ENCODE results near the gene B4GAT1. TPM values are rescaled to one million over a fixed set of nuclear protein-coding genes. Genes with fewer than 3 reads are reported as not detected.

The B4GAT1 gene
- total and polyA plus RNA-seq, 9 of the 15 experiments (the other 6 are each of a cell fraction or from before 2014, with no cell fraction given) = 0.86 to 9.5 (median 3.8) TPM

DNA sequence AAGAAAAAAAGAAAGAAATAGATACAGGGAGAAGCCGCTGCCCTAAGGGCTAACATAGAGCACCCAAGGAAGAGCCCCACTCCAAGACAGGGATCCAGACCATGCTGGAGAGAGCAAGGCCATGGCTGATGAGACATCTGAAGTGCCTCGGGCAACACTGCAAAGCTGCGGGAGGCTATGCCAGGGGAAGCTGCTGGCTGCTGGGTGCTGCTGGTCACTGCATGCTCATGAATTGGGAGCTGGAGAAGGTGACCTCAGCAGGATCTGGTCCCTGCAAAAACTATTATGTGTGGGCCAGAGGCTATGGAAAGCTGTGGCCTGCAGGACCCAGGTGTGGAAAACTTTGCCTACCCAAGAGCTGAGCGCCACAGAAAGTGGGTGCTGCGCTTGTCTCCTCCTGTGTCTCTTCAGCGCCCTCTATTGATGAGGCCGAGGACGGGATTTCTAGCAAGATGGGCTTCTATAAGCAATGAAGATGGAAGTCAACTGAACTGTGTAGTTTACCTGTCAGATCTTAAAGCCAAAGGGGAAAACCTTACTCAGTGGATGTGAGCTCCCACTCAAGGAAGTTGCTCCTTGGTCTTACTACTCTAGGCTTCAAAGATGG lies 41.5 kb upstream of the B4GAT1 start:
- FAIRE-seq (peak; percentile 76), ATAC-seq (peak; percentile 87), DNase-seq (ENCODE audit: extremely low read depth in 1 of 4, low spot score in 3 of 4) (peak; percentile 44 to 85 (median 60))
- no TSS peak for BruUV-seq (replicated peaks)
- Histone ChIP-seq H2AFZ (ENCODE audit: low read depth, low read length) (no peak overlapping the region), H3K4me3 (no peak overlapping the region), H3K36me3 (ENCODE audit: control insufficient read depth, insufficient read depth, low read length) (no peaks in the 10 kb centered on the region), H3K4me2 (ENCODE audit: insufficient read depth, low read length) (no peak overlapping the region), H3K27me3 (ENCODE audit: control insufficient read depth in 2 of 2, insufficient read depth in 2 of 2, low read length in 2 of 2) (peaks cover 4 to 9% of the 10 kb centered on the region in 2 experiments; a peak in 2 of 5 replicates), H3K9me3 (replicated peaks; ENCODE audit: control insufficient read depth, insufficient read depth, low read depth, low read length) (no peaks in the 10 kb centered on the region), H3K4me1 (replicated peaks in 1 of 2; ENCODE audit: control insufficient read depth in 2 of 2, insufficient read depth in 2 of 2, low read length in 2 of 2) (no peaks in the 10 kb centered on the region; a peak in 1 of 5 replicates), H4K20me1 (replicated peaks; ENCODE audit: control insufficient read depth, insufficient read depth, low read length) (no peaks in the 10 kb centered on the region), H3K27ac (ENCODE audit: extremely low read depth, low read depth, low read length) (no peak overlapping the region), H3K9ac (ENCODE audit: insufficient read depth in 1 of 2, low read depth in 2 of 2, low read length in 2 of 2) (no peak overlapping the region), H3K9me1 (ENCODE audit: control insufficient read depth, insufficient read depth, low read length) (no peaks in the 10 kb centered on the region), H3K79me2 (ENCODE audit: control insufficient read depth, insufficient read depth, low read length) (no peaks in the 10 kb centered on the region)
- CTCF ChIA-PET (ENCODE audit: low intra/inter-chr PET ratio) = interaction anchor here (0.7 to 1.6 kb wide), 3 partner anchors 17 to 106 kb away, joined by 3 to 6 read pairs (median 3); partner anchors contain the start of gene SLC29A2
- in situ Hi-C loops (cut with MboI) = no loop called here
- POLR2A ChIA-PET = interaction anchor here (1.1 kb wide), 1 partner anchor 26 kb away, joined by 3 read pairs; no protein-coding TSS in a partner anchor
- intact Hi-C loops (cut with micrococcal nuclease) = loop anchor here (2.0 kb wide), 1 partner anchor 76 kb away; no protein-coding TSS in a partner anchor
- 16% methylated on average over 7 of the region's 8 CpGs for WGBS (ENCODE audit: insufficient coverage, low coverage, missing lambda C conversion rate)
- TF ChIP-seq STAG1 (CRISPR knock-in tag; IDR thresholded peaks at IDR 0.05; ENCODE audit: borderline replicate concordance) (peak; percentile 15; the same call in 1 of the 2 replicates), ZNF124 (CRISPR knock-in tag; IDR thresholded peaks at IDR 0.05) (no peak), CREM (IDR thresholded peaks at IDR 0.05; ENCODE audit: low read depth) (0 out of 2 replicates have a peak, but pooled peaks have one; percentile 19), ZNF785 (CRISPR knock-in tag; IDR thresholded peaks at IDR 0.05) (no peak), RB1 (IDR thresholded peaks at IDR 0.05; ENCODE audit: low read depth) (0 out of 2 replicates have a peak, but pooled peaks have one; percentile 27), RAD21 (CRISPR knock-in tag; conservative IDR thresholded peaks at IDR 0.05 in 1 of 2, IDR thresholded peaks at IDR 0.05 in 1 of 2) (peak; percentile 41 to 67), ZNF347 (CRISPR knock-in tag; IDR thresholded peaks at IDR 0.05; ENCODE audit: low read depth) (no peak), SMARCE1 (IDR thresholded peaks at IDR 0.05) (peak; percentile 33; the same call in 1 of the 2 replicates), SMARCA4 (IDR thresholded peaks at IDR 0.05) (peak; percentile 67; the same call in 1 of the 2 replicates), EHMT2 (IDR thresholded peaks at IDR 0.05) (peak; percentile 47; the same call in 1 of the 2 replicates), L3MBTL2 (IDR thresholded peaks at IDR 0.05) (0 out of 2 replicates have a peak, but pooled peaks have one; percentile 13)
- TF ChIP-seq, protein P1, sequence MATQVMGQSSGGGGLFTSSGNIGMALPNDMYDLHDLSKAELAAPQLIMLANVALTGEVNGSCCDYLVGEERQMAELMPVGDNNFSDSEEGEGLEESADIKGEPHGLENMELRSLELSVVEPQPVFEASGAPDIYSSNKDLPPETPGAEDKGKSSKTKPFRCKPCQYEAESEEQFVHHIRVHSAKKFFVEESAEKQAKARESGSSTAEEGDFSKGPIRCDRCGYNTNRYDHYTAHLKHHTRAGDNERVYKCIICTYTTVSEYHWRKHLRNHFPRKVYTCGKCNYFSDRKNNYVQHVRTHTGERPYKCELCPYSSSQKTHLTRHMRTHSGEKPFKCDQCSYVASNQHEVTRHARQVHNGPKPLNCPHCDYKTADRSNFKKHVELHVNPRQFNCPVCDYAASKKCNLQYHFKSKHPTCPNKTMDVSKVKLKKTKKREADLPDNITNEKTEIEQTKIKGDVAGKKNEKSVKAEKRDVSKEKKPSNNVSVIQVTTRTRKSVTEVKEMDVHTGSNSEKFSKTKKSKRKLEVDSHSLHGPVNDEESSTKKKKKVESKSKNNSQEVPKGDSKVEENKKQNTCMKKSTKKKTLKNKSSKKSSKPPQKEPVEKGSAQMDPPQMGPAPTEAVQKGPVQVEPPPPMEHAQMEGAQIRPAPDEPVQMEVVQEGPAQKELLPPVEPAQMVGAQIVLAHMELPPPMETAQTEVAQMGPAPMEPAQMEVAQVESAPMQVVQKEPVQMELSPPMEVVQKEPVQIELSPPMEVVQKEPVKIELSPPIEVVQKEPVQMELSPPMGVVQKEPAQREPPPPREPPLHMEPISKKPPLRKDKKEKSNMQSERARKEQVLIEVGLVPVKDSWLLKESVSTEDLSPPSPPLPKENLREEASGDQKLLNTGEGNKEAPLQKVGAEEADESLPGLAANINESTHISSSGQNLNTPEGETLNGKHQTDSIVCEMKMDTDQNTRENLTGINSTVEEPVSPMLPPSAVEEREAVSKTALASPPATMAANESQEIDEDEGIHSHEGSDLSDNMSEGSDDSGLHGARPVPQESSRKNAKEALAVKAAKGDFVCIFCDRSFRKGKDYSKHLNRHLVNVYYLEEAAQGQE (IDR thresholded peaks at IDR 0.05; ENCODE audit: borderline replicate concordance) = peak; percentile 40; the same call in 1 of the 2 replicates
- TF ChIP-seq, protein P1 (CRISPR knock-in tag; IDR thresholded peaks at IDR 0.05; ENCODE audit: low read depth) = no peak
- TF ChIP-seq, protein P2, sequence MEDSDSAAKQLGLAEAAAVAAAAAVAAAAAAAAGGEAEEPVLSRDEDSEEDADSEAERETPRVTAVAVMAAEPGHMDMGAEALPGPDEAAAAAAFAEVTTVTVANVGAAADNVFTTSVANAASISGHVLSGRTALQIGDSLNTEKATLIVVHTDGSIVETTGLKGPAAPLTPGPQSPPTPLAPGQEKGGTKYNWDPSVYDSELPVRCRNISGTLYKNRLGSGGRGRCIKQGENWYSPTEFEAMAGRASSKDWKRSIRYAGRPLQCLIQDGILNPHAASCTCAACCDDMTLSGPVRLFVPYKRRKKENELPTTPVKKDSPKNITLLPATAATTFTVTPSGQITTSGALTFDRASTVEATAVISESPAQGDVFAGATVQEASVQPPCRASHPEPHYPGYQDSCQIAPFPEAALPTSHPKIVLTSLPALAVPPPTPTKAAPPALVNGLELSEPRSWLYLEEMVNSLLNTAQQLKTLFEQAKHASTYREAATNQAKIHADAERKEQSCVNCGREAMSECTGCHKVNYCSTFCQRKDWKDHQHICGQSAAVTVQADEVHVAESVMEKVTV (CRISPR knock-in tag; IDR thresholded peaks at IDR 0.05) = no peak
